AG09319 (cell line): ENCODE measurements around the gene MUC22.

Experiments
- DNase-seq: peaks from one replicate; pipeline ENCODE4 v3.0.0-alpha.2; 2010; ENCODE audit warnings: low read depth; ENCODE audit errors: extremely low read depth
- CTCF ChIP-seq: IDR thresholded peaks from 2 replicates; pipeline ENCODE4 v1.5.1; 2011; ENCODE audit warnings: low read depth, mild to moderate bottlenecking, inconsistent platforms, low read length, moderate library complexity

The MUC22 gene

GRCh38 chr6:30970946-30971345 is 39.3 kb upstream of the MUC22 start:
- no peak for TF ChIP-seq CTCF
- no peak for DNase-seq

- DNase-seq, result no peak
- TF ChIP-seq CTCF, result no peak
These were observed 37.5 kb upstream of the MUC22 start for GRCh38 chr6:30972816-30973215.

- no peak for DNase-seq
- TF ChIP-seq CTCF, result no peak
These were observed 35.6 kb upstream of the MUC22 start for GRCh38 chr6:30974490-30975252.

- DNase-seq, result no peak
- no peak for TF ChIP-seq CTCF
These were observed 31.1 kb upstream of the MUC22 start for GRCh38 chr6:30979141-30979540.

GRCh38 chr6:30979690-30980089 is 30.6 kb upstream of the MUC22 start:
- no peak for TF ChIP-seq CTCF
- DNase-seq, result no peak

- peak; percentile 20 for DNase-seq
- peak; percentile 5 for TF ChIP-seq CTCF
These were observed 28.1 kb upstream of the MUC22 start for GRCh38 chr6:30981942-30982772.

GRCh38 chr6:30983439-30983838 is 26.8 kb upstream of the MUC22 start, which contains the start of gene MUC21:
Gene MUC21 (plus strand): TSS chr6:30983718. CDS start chr6:30983959, 241 bp downstream.
- DNase-seq, result no peak
- no peak for TF ChIP-seq CTCF
